ENCODE data around the gene GDF3.
"Not testable (repeated sequence)": the region's sequence is repeated elsewhere in the genome, so short reads cannot be mapped to it uniquely, and the experiment has no call there.

Gene GDF3

DNA sequence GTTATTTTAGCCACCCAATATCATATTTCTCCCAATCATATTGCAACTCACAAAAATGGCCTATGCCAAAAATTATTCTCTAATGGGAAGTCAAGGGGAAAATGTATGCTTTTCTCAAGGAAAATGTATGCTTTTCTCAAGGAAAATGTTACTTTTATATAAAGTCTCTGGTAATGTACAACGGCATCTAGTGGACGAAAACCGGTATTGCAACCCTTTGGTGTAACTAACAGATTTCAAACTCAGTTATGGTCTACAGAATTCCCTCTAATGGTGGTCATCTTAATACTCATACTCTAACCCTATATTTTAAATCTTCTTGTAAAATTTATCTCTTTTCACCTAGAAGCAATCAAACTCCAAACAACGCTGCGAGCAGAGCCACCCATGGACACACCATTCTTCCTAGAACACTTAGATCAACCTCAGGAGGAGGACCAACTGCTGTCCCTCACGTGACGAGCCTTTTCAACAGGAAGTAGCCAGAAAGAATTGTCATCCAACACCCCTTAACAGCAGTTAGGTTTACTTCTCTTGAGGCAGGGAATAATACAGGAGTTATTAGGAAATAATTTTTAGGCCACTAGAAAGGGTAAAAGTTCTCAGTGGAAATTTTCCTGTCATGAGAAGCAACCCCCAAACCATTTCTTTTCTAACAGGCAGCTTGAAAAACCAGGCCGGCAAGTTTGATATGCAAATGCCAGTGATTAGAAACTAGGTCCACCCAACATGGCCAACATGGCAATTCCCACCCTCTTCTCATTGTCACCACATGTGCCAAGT lies 50.0 kb downstream of the GDF3 start:
- H2AK5ac ChIP-seq (ENCODE audit: low read length), result no peak overlapping the region
- H3K4me1 ChIP-seq (ENCODE audit: control insufficient read depth, low read depth, low read length), result peaks cover 6% of the 10 kb centered on the region
- H2BK120ac ChIP-seq (ENCODE audit: low read depth, low read length), result no peak overlapping the region
- H3K27me3 ChIP-seq (ENCODE audit: insufficient read depth, low read length, poor library complexity), result no peaks in the 10 kb centered on the region
- H3K79me2 ChIP-seq (ENCODE audit: control insufficient read depth, insufficient read depth, low read length), result no peaks in the 10 kb centered on the region
- no peak overlapping the region for H3K23ac ChIP-seq (ENCODE audit: low read length)
- H3K79me1 ChIP-seq (ENCODE audit: low read length), result no peaks in the 10 kb centered on the region
- no peaks in the 10 kb centered on the region for H3K36me3 ChIP-seq (ENCODE audit: control insufficient read depth, insufficient read depth, low read length)
- peak; percentile 65 for DNase-seq
- no peak overlapping the region for H3K4me3 ChIP-seq (ENCODE audit: low read length)
- H4K5ac ChIP-seq (ENCODE audit: low read length), result no peak overlapping the region
- WGBS (ENCODE audit: extremely low coverage, insufficient coverage, low lambda C conversion rate), result no CpG with 5 or more reads among the region's 8 CpGs
- H3K27ac ChIP-seq (ENCODE audit: low read depth, low read length), result no peak overlapping the region
- H4K8ac ChIP-seq (ENCODE audit: low read depth, low read length), result no peak overlapping the region
- H2BK5ac ChIP-seq (ENCODE audit: low read length), result no peak overlapping the region
- H3K4me2 ChIP-seq (ENCODE audit: low read length), result no peak overlapping the region
- no peak overlapping the region for H3K9ac ChIP-seq (ENCODE audit: low read length)
- peak overlapping the region; percentile 62 for H3K56ac ChIP-seq (ENCODE audit: low read length)
- H3K4ac ChIP-seq (ENCODE audit: low read depth, low read length), result no peak overlapping the region
- no peak overlapping the region for H2BK15ac ChIP-seq (replicated peaks; ENCODE audit: low read depth)
- H3K18ac ChIP-seq (ENCODE audit: low read length), result no peak overlapping the region

DNA sequence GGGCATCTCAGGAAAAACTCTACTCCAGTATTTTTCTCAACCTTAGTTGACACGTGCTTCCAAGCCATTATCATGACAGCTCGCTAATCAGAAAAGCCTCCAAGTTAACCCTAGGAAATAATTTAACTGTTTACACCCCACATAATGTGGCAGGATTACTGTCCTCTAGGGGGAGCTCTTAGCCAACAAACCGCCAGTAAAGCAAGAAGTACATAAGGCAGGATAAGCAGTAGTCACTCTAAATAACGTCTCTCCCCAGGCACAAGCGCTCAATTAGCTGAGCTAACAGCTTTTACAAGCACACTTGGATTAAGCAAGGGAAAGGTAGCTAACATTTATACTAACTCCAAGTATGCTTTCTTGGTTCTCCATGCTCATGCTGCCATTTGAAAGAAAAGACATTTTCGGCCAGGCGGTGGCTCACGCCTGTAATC lies 52.7 kb downstream of the GDF3 start:
- Histone ChIP-seq H3K9ac (ENCODE audit: low read length) (no peak overlapping the region), H3K27ac (ENCODE audit: low read depth, low read length) (no peak overlapping the region), H2BK5ac (ENCODE audit: low read length) (no peak overlapping the region), H2AK5ac (ENCODE audit: low read length) (no peak overlapping the region), H4K5ac (ENCODE audit: low read length) (no peak overlapping the region), H3K4me1 (ENCODE audit: control insufficient read depth, low read depth, low read length) (peaks cover 6% of the 10 kb centered on the region), H2BK15ac (replicated peaks; ENCODE audit: low read depth) (no peak overlapping the region), H3K23ac (ENCODE audit: low read length) (no peak overlapping the region), H3K27me3 (ENCODE audit: insufficient read depth, low read length, poor library complexity) (no peaks in the 10 kb centered on the region), H3K79me1 (ENCODE audit: low read length) (no peaks in the 10 kb centered on the region), H2BK120ac (ENCODE audit: low read depth, low read length) (no peak overlapping the region), H3K79me2 (ENCODE audit: control insufficient read depth, insufficient read depth, low read length) (no peaks in the 10 kb centered on the region), H3K18ac (ENCODE audit: low read length) (no peak overlapping the region), H3K4me3 (ENCODE audit: low read length) (no peak overlapping the region), H4K8ac (ENCODE audit: low read depth, low read length) (no peak overlapping the region), H3K56ac (ENCODE audit: low read length) (peak overlapping the region; percentile 11), H3K4ac (ENCODE audit: low read depth, low read length) (no peak overlapping the region), H3K36me3 (ENCODE audit: control insufficient read depth, insufficient read depth, low read length) (no peaks in the 10 kb centered on the region), H3K4me2 (ENCODE audit: low read length) (no peak overlapping the region)
- no CpG with 5 or more reads among the region's 8 CpGs for WGBS (ENCODE audit: extremely low coverage, insufficient coverage, low lambda C conversion rate)
- peak; percentile 70 for DNase-seq

DNA sequence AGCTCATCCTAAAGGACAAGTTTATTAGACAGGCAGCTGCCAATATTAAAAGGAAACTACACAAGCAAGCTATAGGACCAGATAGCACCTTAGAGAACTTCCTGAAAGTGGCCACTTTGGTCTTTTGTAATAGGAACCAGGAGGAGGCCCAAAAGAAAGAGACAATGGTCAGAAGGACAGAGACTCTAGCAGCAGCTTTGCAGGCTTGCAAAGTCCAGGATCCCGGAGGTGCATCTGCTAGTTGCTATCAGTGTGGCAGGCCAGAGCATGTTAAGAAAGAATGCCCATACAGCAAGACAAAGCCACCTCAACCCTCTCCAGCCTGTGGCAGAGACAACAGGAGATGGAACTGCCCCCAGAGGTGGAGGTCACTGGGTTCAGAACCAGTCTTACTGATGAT lies 53.3 kb downstream of the GDF3 start:
- no peak overlapping the region for H2BK5ac ChIP-seq (ENCODE audit: low read length)
- H3K79me2 ChIP-seq (ENCODE audit: control insufficient read depth, insufficient read depth, low read length), result no peaks in the 10 kb centered on the region
- no peaks in the 10 kb centered on the region for H3K79me1 ChIP-seq (ENCODE audit: low read length)
- WGBS (ENCODE audit: extremely low coverage, insufficient coverage, low lambda C conversion rate), result no CpG with 5 or more reads among the region's 1 CpG
- DNase-seq, result peak; percentile 46
- H3K23ac ChIP-seq (ENCODE audit: low read length), result no peak overlapping the region
- peak overlapping the region; percentile 6 for H3K9ac ChIP-seq (ENCODE audit: low read length)
- peak overlapping the region; percentile 94 for H2BK15ac ChIP-seq (replicated peaks; ENCODE audit: low read depth)
- no peak overlapping the region for H3K4me3 ChIP-seq (ENCODE audit: low read length)
- no peak overlapping the region for H2AK5ac ChIP-seq (ENCODE audit: low read length)
- H3K18ac ChIP-seq (ENCODE audit: low read length), result peak overlapping the region; percentile 54
- no peaks in the 10 kb centered on the region for H3K36me3 ChIP-seq (ENCODE audit: control insufficient read depth, insufficient read depth, low read length)
- H3K56ac ChIP-seq (ENCODE audit: low read length), result peak overlapping the region; percentile 11
- H3K4me2 ChIP-seq (ENCODE audit: low read length), result no peak overlapping the region
- peaks cover 6% of the 10 kb centered on the region for H3K4me1 ChIP-seq (ENCODE audit: control insufficient read depth, low read depth, low read length)
- no peak overlapping the region for H4K8ac ChIP-seq (ENCODE audit: low read depth, low read length)
- H3K27me3 ChIP-seq (ENCODE audit: insufficient read depth, low read length, poor library complexity), result no peaks in the 10 kb centered on the region
- no peak overlapping the region for H3K27ac ChIP-seq (ENCODE audit: low read depth, low read length)
- peak overlapping the region; percentile 30 for H2BK120ac ChIP-seq (ENCODE audit: low read depth, low read length)
- H4K5ac ChIP-seq (ENCODE audit: low read length), result no peak overlapping the region
- no peak overlapping the region for H3K4ac ChIP-seq (ENCODE audit: low read depth, low read length)

DNA sequence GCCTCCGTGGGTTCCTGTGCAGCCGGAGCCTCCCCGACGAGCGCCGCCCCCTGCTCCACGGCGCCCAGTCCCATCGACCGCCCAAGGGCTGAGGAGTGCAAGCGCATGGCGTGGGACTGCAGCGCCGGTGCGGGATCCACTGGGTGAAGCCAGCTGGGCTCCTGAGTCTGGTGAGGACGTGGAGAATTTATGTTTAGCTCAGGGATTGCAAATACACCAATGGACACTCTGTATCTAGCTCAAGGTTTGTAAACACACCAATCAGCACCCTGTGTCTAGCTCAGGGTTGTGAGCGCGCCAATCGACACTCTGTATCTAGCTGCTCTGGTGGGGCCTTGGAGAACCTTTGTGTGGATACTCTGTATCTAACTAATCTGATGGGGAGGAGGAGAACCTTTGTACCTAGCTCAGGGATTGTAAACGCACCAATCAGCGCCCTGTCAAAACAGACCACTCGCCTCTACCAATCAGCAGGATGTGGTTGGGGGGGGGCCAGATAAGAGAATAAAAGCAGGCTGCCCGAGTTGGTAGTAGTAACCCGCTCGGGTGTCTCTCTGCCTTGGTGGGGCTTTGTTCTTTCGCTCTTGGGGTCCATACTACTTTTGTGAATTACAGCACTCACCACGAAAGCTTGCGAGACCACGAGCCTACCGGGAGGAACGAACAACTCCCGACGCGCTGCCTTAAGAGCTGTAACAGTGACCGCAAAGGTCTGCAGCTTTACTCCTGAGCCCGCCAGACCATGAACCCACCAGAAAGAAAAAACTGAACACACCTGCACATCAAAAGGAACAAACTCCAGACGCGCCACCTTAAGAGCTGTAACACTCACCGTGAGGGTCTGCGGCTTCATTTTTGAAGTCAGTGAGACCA lies 55.2 kb downstream of the GDF3 start:
- H3K4me1 ChIP-seq (ENCODE audit: control insufficient read depth, low read depth, low read length); H2BK120ac ChIP-seq (ENCODE audit: low read depth, low read length); H3K9ac ChIP-seq (ENCODE audit: low read length); H2AK5ac ChIP-seq (ENCODE audit: low read length); H4K5ac ChIP-seq (ENCODE audit: low read length); H3K4me2 ChIP-seq (ENCODE audit: low read length); H2BK15ac ChIP-seq (replicated peaks; ENCODE audit: low read depth); H3K23ac ChIP-seq (ENCODE audit: low read length); H3K36me3 ChIP-seq (ENCODE audit: control insufficient read depth, insufficient read depth, low read length); H3K27me3 ChIP-seq (ENCODE audit: insufficient read depth, low read length, poor library complexity); H4K8ac ChIP-seq (ENCODE audit: low read depth, low read length); H3K79me1 ChIP-seq (ENCODE audit: low read length); H3K18ac ChIP-seq (ENCODE audit: low read length); H3K27ac ChIP-seq (ENCODE audit: low read depth, low read length); H3K4ac ChIP-seq (ENCODE audit: low read depth, low read length); H3K79me2 ChIP-seq (ENCODE audit: control insufficient read depth, insufficient read depth, low read length); H2BK5ac ChIP-seq (ENCODE audit: low read length); H3K4me3 ChIP-seq (ENCODE audit: low read length): not testable (repeated sequence)
- WGBS (ENCODE audit: extremely low coverage, insufficient coverage, low lambda C conversion rate), result no CpG with 5 or more reads among the region's 40 CpGs
- peak; percentile 64 for DNase-seq
- H3K56ac ChIP-seq (ENCODE audit: low read length), result peak overlapping the region; percentile 54

All from mesendoderm (in vitro differentiated cells).